ENCODE measurements around the gene ZFYVE1.

Gene ZFYVE1

DNA sequence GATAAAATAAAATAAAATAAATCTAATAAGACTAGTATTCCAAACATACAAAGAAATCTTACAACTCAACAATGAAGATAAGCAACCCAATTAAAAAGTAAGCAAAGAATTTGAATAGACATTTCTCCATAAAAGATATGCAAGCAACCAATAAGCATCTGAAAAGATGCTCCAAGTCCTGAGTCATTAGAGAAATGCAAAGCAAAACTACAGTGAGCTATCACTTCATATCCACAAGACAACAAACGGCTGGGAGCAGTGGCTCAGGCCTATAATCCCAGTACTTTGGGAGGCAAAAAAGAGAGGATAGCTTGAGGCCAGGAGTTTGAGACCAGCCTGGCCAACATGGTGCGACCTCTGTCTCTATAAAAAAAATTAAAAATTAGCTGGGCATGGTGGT is 26.8 kb downstream of the ZFYVE1 start:
- TF ChIP-seq, protein P1, sequence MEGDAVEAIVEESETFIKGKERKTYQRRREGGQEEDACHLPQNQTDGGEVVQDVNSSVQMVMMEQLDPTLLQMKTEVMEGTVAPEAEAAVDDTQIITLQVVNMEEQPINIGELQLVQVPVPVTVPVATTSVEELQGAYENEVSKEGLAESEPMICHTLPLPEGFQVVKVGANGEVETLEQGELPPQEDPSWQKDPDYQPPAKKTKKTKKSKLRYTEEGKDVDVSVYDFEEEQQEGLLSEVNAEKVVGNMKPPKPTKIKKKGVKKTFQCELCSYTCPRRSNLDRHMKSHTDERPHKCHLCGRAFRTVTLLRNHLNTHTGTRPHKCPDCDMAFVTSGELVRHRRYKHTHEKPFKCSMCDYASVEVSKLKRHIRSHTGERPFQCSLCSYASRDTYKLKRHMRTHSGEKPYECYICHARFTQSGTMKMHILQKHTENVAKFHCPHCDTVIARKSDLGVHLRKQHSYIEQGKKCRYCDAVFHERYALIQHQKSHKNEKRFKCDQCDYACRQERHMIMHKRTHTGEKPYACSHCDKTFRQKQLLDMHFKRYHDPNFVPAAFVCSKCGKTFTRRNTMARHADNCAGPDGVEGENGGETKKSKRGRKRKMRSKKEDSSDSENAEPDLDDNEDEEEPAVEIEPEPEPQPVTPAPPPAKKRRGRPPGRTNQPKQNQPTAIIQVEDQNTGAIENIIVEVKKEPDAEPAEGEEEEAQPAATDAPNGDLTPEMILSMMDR (conservative IDR thresholded peaks at IDR 0.05; ENCODE audit: low read depth, low read length), result no peak
- no peak overlapping the region for H3K4me3 ChIP-seq (ENCODE audit: low read depth, low read length)
- DNase-seq (ENCODE audit: low read depth), result no peak

DNA sequence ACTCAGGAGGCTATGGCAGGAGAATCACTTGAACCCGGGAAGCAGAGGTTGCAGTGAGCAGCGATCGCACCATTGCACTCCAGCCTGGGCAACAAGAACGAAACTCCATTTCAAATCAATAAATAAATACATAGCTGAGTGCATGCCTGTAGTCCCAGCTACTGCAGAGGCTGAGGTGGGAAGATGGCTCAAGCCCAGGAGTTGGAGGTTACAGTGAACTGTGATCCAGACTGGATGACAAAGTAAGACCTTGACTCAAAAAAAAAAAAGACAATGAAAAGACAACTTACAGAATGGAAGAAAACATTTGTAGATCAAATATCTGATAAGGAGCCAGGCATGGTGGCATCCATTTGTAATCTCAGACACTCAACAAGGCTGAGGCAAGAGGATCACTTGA is 27.6 kb downstream of the ZFYVE1 start:
- no peak overlapping the region for H3K4me3 ChIP-seq (ENCODE audit: low read depth, low read length)
- TF ChIP-seq, protein P1 (conservative IDR thresholded peaks at IDR 0.05; ENCODE audit: low read depth, low read length), result no peak
- no peak for DNase-seq (ENCODE audit: low read depth)

DNA sequence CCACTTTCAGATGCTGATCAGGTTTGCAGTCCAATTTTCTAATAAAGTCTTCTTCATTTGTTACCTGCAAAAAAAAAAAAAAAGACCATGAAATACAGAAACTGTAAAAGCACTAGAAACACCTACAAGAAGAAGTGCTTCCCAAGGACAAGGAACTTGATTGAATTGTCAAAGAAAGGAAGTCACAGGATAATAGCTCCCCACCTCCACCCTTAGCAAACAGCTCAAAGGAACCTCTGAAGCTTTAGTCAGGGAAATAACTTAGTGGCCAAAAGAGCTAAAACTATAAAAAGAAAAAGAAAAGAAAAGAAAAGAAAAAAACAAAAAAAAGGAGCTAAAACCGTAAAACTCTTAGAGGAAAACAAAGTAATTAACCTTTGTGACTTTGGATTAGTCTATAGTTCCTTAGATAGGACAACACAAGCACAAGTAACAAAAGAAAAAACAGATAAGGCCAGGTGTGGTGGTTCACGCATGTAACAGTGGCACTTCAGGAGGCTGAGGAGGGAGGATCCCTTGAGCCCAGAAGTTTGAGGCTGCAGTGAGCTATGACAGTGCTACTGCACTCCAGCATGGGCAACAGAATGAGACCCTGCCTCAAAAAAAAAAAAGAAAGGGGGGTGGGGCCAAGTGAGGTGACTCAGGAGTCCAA is 28.5 kb downstream of the ZFYVE1 start:
- TF ChIP-seq, protein P1 (conservative IDR thresholded peaks at IDR 0.05; ENCODE audit: low read depth, low read length), result no peak
- DNase-seq (ENCODE audit: low read depth), result no peak

DNA sequence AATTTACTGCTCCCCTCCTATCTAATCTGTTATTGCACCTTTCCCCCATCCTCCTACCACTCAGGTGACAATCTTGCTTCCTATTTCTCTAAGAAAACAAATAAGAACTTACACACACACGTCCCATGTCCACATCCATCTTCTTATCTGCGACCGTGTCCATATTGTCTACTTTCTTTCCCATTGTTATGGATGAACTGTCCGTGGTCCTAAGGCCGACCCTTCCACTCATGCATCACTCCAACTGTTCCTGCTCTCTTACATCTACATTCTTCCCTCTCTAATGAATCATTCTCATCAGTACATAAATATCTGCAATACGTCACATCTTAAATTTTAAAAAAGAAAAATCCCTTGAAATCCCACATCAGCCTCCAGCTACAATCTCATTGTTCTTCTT is 30.0 kb downstream of the ZFYVE1 start:
- DNase-seq (ENCODE audit: low read depth), result no peak
- TF ChIP-seq, protein P1 (conservative IDR thresholded peaks at IDR 0.05; ENCODE audit: low read depth, low read length), result no peak
- no peak overlapping the region for H3K4me3 ChIP-seq (ENCODE audit: low read depth, low read length)

More for the DNA sequence above, 28.5 kb downstream of the ZFYVE1 start:
- no peak overlapping the region for H3K4me3 ChIP-seq (ENCODE audit: low read depth, low read length)

DNA sequence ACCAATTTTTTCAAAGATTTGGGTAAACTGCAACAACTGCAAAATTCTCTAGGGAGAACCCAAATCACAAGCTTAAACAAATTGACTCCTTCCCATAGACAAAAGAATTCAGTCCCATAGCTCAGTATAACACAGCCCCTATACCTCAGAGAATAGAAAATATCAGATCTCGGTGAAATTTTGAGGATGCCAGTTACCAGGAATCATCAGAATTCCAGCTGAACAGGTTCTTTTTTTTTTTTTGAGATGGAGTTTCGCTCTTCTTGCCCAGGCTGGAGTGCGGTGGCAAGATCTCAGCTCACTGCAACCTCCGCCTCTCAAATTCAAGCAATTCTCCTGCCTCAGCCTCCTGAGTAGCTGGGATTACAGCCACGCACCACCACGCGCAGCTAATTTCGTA is 36.7 kb downstream of the ZFYVE1 start:
- no peak for DNase-seq (ENCODE audit: low read depth)
- TF ChIP-seq, protein P1 (conservative IDR thresholded peaks at IDR 0.05; ENCODE audit: low read depth, low read length), result no peak
- no peak overlapping the region for H3K4me3 ChIP-seq (ENCODE audit: low read depth, low read length)

DNA sequence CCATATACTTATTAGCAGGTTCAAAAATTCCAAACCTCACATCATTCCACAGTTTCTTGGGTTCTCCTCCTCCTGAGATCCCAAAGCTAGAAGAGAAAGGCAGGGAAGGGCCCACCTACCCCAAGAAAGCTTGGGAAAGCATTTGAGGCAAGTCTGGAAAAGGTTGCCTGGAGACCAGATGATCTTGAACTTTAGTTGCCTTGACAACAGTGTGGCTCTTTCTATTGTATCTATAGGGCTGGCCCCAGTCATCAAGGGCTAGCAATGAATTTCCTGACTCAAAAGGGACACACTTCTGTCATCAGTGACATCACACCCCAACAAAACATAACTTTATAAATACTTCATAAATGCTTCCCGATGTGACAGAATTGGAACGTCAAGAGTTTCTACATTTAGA is 40.0 kb downstream of the ZFYVE1 start:
- TF ChIP-seq, protein P1 (conservative IDR thresholded peaks at IDR 0.05; ENCODE audit: low read depth, low read length), result no peak
- no peak overlapping the region for H3K4me3 ChIP-seq (ENCODE audit: low read depth, low read length)
- DNase-seq (ENCODE audit: low read depth), result no peak

DNA sequence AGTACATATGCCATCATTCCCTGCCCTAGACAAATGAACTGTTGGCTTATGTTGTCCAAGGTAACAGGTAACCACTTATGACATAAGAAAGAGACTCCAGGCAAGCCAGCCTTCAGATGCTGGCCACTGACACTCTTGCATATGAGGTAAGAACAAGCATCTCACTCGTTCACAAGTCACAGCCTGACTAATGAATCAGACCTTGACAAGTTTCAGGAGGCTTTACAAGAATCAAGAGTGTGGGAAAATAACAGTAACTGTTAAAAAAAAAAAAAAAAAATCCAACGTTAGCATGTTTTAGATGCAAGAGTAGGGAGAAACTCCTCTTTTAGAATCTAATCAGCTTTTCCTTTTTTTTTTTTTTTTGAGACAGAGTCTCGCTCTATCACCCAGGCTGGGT is 40.7 kb downstream of the ZFYVE1 start:
- no peak overlapping the region for H3K4me3 ChIP-seq (ENCODE audit: low read depth, low read length)
- TF ChIP-seq, protein P1 (conservative IDR thresholded peaks at IDR 0.05; ENCODE audit: low read depth, low read length), result no peak
- DNase-seq (ENCODE audit: low read depth), result no peak
